Caco-2 (cell line): ENCODE results near the gene IL10RA. TPM values are rescaled to one million over a fixed set of nuclear protein-coding genes. Genes with fewer than 3 reads are reported as not detected.

Experiments
- BruUV-seq: library from RNA; stranded (reverse); fragments of 400-500 nt; replicated peaks from 2 replicates; lab custom pipeline; 2021; lab: Mats Ljungman, UMichigan
- CTCF ChIA-PET: fragments of 300-600 bp; sonication (Branson Sonifier 250); formaldehyde crosslinking; loops from one replicate; lab custom pipeline; 2022; ENCODE audit warnings: antibody characterized with exemption; lab: Charles Lee
- POLR2A ChIA-PET: fragments of 300-600 bp; sonication (Branson Sonifier 250); formaldehyde crosslinking; loops from one replicate; lab custom pipeline; 2022; ENCODE audit warnings: antibody characterized with exemption; lab: Charles Lee
- DNase-seq, 2 experiments: peaks; one replicate each; pipeline versions ENCODE4 v3.0.0 to v3.0.0-alpha.2; 2020 to 2022
- H3K27me3 ChIP-seq: replicated peaks from 2 replicates; pipeline ENCODE4 v1.6.0; 2011; ENCODE audit warnings: low read length; ENCODE audit not compliant: control insufficient read depth, insufficient read depth
- H3K36me3 ChIP-seq: 2 replicates; pipeline ENCODE4 v1.5.1; 2011; ENCODE audit warnings: low read length; ENCODE audit not compliant: control insufficient read depth, insufficient read depth
- H3K4me1 ChIP-seq: fragments of 250-450 bp; sonication (Bioruptor Pico); 2 replicates; pipeline ENCODE4 v1.5.1; 2020; ENCODE audit warnings: mild to moderate bottlenecking
- H3K4me3 ChIP-seq: 2 replicates; pipeline ENCODE4 v1.5.1; 2011; ENCODE audit warnings: low read depth, mild to moderate bottlenecking, control low read depth, low read length
- H3K9me3 ChIP-seq: fragments of 250-450 bp; sonication (Bioruptor Pico); 2 replicates; pipeline ENCODE4 v1.5.1; 2020; ENCODE audit warnings: mild to moderate bottlenecking, moderate library complexity
- H3K27ac Mint-ChIP-seq: one replicate; pipeline ENCODE4 v1.8.0; 2022; ENCODE audit warnings: mixed read lengths; ENCODE audit not compliant: unreplicated experiment
- H3K27me3 Mint-ChIP-seq: one replicate; pipeline ENCODE4 v1.8.0; 2022; ENCODE audit warnings: mixed read lengths; ENCODE audit not compliant: insufficient read depth, unreplicated experiment
- H3K36me3 Mint-ChIP-seq: one replicate; pipeline ENCODE4 v1.8.0; 2022; ENCODE audit warnings: mild to moderate bottlenecking, mixed read lengths; ENCODE audit not compliant: insufficient read depth, unreplicated experiment
- H3K4me1 Mint-ChIP-seq: one replicate; pipeline ENCODE4 v1.8.0; 2022; ENCODE audit warnings: low read depth, mixed read lengths; ENCODE audit not compliant: unreplicated experiment
- H3K4me3 Mint-ChIP-seq: one replicate; pipeline ENCODE4 v1.8.0; 2022; ENCODE audit warnings: mild to moderate bottlenecking, moderate library complexity, mixed read lengths; ENCODE audit not compliant: unreplicated experiment
- H3K9me3 Mint-ChIP-seq: one replicate; pipeline ENCODE4 v1.8.0; 2022; ENCODE audit warnings: mixed read lengths; ENCODE audit not compliant: unreplicated experiment
- CTCF ChIP-seq, 2 experiments: fragments of 200-600 bp in 1 of 2; IDR thresholded peaks; 1 replicate in 1 of 2; 2 replicates in 1 of 2; pipeline versions ENCODE4 v1.5.1 to v1.8.0; 2011 to 2022; ENCODE audit warnings: antibody characterized with exemption in 1 of 2, control low read depth in 1 of 2, inconsistent platforms in 1 of 2, low read depth in 1 of 2, low read length in 1 of 2, mild to moderate bottlenecking in 1 of 2, moderate library complexity in 1 of 2; ENCODE audit not compliant: insufficient read depth in 1 of 2, severe bottlenecking in 1 of 2, unreplicated experiment in 1 of 2
- intact Hi-C: fragments of 100-400 bp; cut with micrococcal nuclease; formaldehyde crosslinking; loops from one replicate; pipeline ENCODE4 v1.10.0; 2022; ENCODE audit not compliant: unreplicated experiment
- total RNA-seq: library from RNA; stranded (reverse); gene quantifications from 2 replicates; pipeline ENCODE4 v1.2.3, GENCODE V29; 2022

IL10RA gene
- total RNA-seq, 1 experiment from 2014 or later = 1.6 TPM

DNA sequence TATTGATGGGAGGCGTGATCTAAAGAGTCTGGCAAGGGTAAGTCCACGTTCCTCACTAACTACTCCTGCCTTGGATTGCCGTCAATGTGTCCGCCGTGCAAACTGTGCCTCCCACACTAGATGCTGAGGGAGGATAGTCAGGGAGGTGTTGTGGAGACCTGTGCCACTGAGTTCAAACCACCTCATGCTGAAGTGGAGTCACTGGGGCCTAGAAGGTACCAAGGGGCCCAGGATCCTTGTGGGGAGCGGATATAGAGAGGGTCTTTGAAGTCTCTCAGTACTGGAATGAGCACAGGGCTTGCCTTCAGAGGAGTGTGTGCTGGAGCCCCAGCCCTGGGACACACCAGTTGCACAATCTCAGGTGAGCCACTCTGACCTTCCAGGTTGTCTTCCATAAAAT, 63.6 kb downstream of the IL10RA start:
- no peak for TF ChIP-seq CTCF (IDR thresholded peaks at IDR 0.05; ENCODE audit: insufficient read depth in 1 of 2, low read depth in 1 of 2, low read length in 1 of 2, severe bottlenecking in 1 of 2, unreplicated experiment in 1 of 2)
- Histone ChIP-seq H3K27me3 (no peaks in the 10 kb centered on the region), H3K4me3 (no peak overlapping the region), H3K4me1 (no peaks in the 10 kb centered on the region), H3K36me3 (no peaks in the 10 kb centered on the region), H3K9me3 (no peaks in the 10 kb centered on the region)
- CTCF ChIA-PET = no interaction called here
- Mint-ChIP-seq H3K4me3 (no peak overlapping the region), H3K9me3 (no peaks in the 10 kb centered on the region), H3K4me1 (no peaks in the 10 kb centered on the region), H3K27ac (no peak overlapping the region), H3K36me3 (no peaks in the 10 kb centered on the region), H3K27me3 (peaks cover 8% of the 10 kb centered on the region)
- no peak for DNase-seq
- intact Hi-C loops = loop anchor here (5.0 kb wide), 1 partner anchor 62 kb away; the partner anchor contains the start of gene IL10RA
- POLR2A ChIA-PET = no interaction called here
- BruUV-seq = no TSS peak

GRCh38 chr11:118050208-118050891, 64.2 kb downstream of the IL10RA start:
- CTCF ChIA-PET = no interaction called here
- no peaks in the 10 kb centered on the region for H3K27me3 ChIP-seq

More at GRCh38 chr11:118050208-118050891, 64.2 kb downstream of the IL10RA start:
- intact Hi-C loops = loop anchor here (5.0 kb wide), 1 partner anchor 63 kb away; the partner anchor contains the start of gene IL10RA
- Mint-ChIP-seq H3K4me3 (no peak overlapping the region), H3K36me3 (no peaks in the 10 kb centered on the region), H3K9me3 (no peaks in the 10 kb centered on the region), H3K27ac (no peak overlapping the region), H3K27me3 (peaks cover 4% of the 10 kb centered on the region), H3K4me1 (no peaks in the 10 kb centered on the region)
- H3K9me3 ChIP-seq = no peaks in the 10 kb centered on the region
- no TSS peak for BruUV-seq
- no peak for DNase-seq
- TF ChIP-seq CTCF (IDR thresholded peaks at IDR 0.05; ENCODE audit: insufficient read depth in 1 of 2, low read depth in 1 of 2, low read length in 1 of 2, severe bottlenecking in 1 of 2, unreplicated experiment in 1 of 2) = no peak
- POLR2A ChIA-PET = no interaction called here
- H3K4me3 ChIP-seq = no peak overlapping the region
- H3K4me1 ChIP-seq = no peaks in the 10 kb centered on the region
- H3K36me3 ChIP-seq = no peaks in the 10 kb centered on the region

Other genes starting within 250 kb of the IL10RA start
- not detected in 2 replicates for gene DSCAML1, start 189.2 kb upstream of the IL10RA start, total RNA-seq
- gene FXYD2, start 161.7 kb upstream of the IL10RA start, total RNA-seq = 0.48 TPM in 1 of 2 replicates, not detected in the other
- gene FXYD6, start 109.7 kb upstream of the IL10RA start, total RNA-seq = 0.86 and 1.0 TPM in 2 replicates
- 40.8 and 53.1 TPM in 2 replicates for gene TMPRSS13, start 57.0 kb upstream of the IL10RA start, total RNA-seq
- gene TMPRSS4, start 90.7 kb downstream of the IL10RA start, total RNA-seq = 83.2 and 86.4 TPM in 2 replicates
- gene SMIM35, start 100.6 kb downstream of the IL10RA start, total RNA-seq = not detected in 2 replicates
- 0.70 TPM in 2 replicates for gene SCN4B, start 166.4 kb downstream of the IL10RA start, total RNA-seq
- gene SCN2B, start 190.2 kb downstream of the IL10RA start, total RNA-seq = 0.09 TPM in 1 of 2 replicates, not detected in the other
- 8.9 and 12.0 TPM in 2 replicates for gene JAML, start 238.6 kb downstream of the IL10RA start, total RNA-seq